Ovary (tissue), 9 donors: ENCODE measurements around the gene ZNF777. TPM values are rescaled to one million over a fixed set of nuclear protein-coding genes. Genes with fewer than 3 reads are reported as not detected.

ENCODE experiments used
- DNase-seq, 5 donors: peaks; one replicate each; pipeline ENCODE4 v3.0.0-alpha.2; 2019 to 2020
- H3K27ac ChIP-seq, 2 donors: fragments of 200-600 bp; one replicate each; pipeline versions ENCODE4 v1.5.1 to v1.8.0; 2019 to 2022
- H3K27me3 ChIP-seq: fragments of 200-600 bp; one replicate; pipeline ENCODE4 v1.8.0; 2022
- H3K36me3 ChIP-seq: fragments of 200-600 bp; sonication (generic); one replicate; pipeline ENCODE4 v1.5.1; 2019
- H3K4me1 ChIP-seq: one replicate; pipeline ENCODE4 v1.8.1; 2013; ENCODE audit warnings: mild to moderate bottlenecking, moderate library complexity; ENCODE audit not compliant: insufficient read depth
- H3K4me3 ChIP-seq: fragments of 200-600 bp; sonication (generic); one replicate; pipeline ENCODE4 v1.5.1; 2017
- H3K9me3 ChIP-seq, 2 donors: fragments of 200-600 bp in 1 of 2; sonication (generic) in 1 of 2; one replicate each; pipeline versions ENCODE4 v1.5.1 to v1.8.1; 2013 to 2019; ENCODE audit warnings: mild to moderate bottlenecking in 1 of 2, moderate library complexity in 1 of 2
- EP300 ChIP-seq: sonication (generic); formaldehyde crosslinking; IDR thresholded peaks from one replicate; pipeline ENCODE4 v1.6.1; 2017; ENCODE audit warnings: antibody characterized with exemption
- POLR2A ChIP-seq: fragments of 450-650 bp; IDR thresholded peaks from one replicate; pipeline ENCODE4 v1.6.1; 2017; ENCODE audit warnings: antibody characterized with exemption, mild to moderate bottlenecking, moderate library complexity
- WGBS, 3 donors: extraction: QIAGEN DNeasy Blood & Tissue Kit in 1 of 3; methylation state at CpG; one replicate each; pipeline versions ENCODE4 v1.1.5 to v1.1.7; 2013 to 2017; 5-methylcytosine and 5-hydroxymethylcytosine counted together
- intact Hi-C, 4 donors: fragments of 100-400 bp; cut with DNase I; formaldehyde crosslinking; loops; one replicate each; pipeline versions ENCODE4 v1.11.0 to v1.15.1; 2022 to 2023
- polyA plus RNA-seq, 2 donors: library from polyadenylated mRNA; stranded (reverse); fragments of 200-250 nt in 1 of 2; fragments of 350-450 nt in 1 of 2; fragmentation: Illumina TruSeq in 1 of 2; extraction: RNeasy Lipid Tissue Mini Kit (QIAGEN cat#74804) in 1 of 2; gene quantifications; one replicate each; pipeline ENCODE4 v1.2.3, GENCODE V29; 2013 to 2014
- total RNA-seq, 7 donors: library from RNA; depleted of rRNA in 2 of 7; stranded (reverse); fragments of >200 nt in 2 of 7; fragmentation: NEBNext Ultra II Directional in 3 of 7; extraction: Animal tissue kit (Norgen Biotek cat#: 25700) in 3 of 7; gene quantifications; one replicate each; pipeline versions ENCODE4 v1.1.0 to v1.2.4, GENCODE V29; 2016 to 2023
- TF ChIP-seq, protein P1 (sequence below), 3 donors: fragments of 450-650 bp in 2 of 3; fragments of 200-600 bp in 1 of 3; IDR thresholded peaks; one replicate each; pipeline versions ENCODE4 v1.5.1 to v1.8.0; 2016 to 2022; ENCODE audit warnings: antibody characterized with exemption in 3 of 3, mild to moderate bottlenecking in 1 of 3
- donor health status: DM: no; HTN: no; CAD: no; lungs with moderate emphysema.
- donor health status: DM: no; HTN: no; CAD: no.
- donor health status: Bipolar disorder and iron deficiency.
- donor health status: DM: yes; HTN: yes; CAD: no.
- donor health status: DM: no; HTN: no; CAD: no.
- donor health status: DM: yes; HTN: yes; CAD: no.

ZNF777 gene
- total and polyA plus RNA-seq, 9 donors = 3.8 to 20.4 (median 13.8) TPM

GRCh38 chr7:149471289-149471953, 10.6 kb upstream of the ZNF777 start:
- Histone ChIP-seq H3K36me3 (no peaks in the 10 kb centered on the region), H3K27ac (no peak overlapping the region), H3K4me1 (no peaks in the 10 kb centered on the region), H3K4me3 (no peak overlapping the region), H3K9me3 (no peaks in the 10 kb centered on the region), H3K27me3 (no peaks in the 10 kb centered on the region)
- 97 to 98% (median 97%) methylated on average over 6 of the region's 6 CpGs for WGBS, 3 donors
- intact Hi-C loops = no loop called here
- TF ChIP-seq, protein P1, sequence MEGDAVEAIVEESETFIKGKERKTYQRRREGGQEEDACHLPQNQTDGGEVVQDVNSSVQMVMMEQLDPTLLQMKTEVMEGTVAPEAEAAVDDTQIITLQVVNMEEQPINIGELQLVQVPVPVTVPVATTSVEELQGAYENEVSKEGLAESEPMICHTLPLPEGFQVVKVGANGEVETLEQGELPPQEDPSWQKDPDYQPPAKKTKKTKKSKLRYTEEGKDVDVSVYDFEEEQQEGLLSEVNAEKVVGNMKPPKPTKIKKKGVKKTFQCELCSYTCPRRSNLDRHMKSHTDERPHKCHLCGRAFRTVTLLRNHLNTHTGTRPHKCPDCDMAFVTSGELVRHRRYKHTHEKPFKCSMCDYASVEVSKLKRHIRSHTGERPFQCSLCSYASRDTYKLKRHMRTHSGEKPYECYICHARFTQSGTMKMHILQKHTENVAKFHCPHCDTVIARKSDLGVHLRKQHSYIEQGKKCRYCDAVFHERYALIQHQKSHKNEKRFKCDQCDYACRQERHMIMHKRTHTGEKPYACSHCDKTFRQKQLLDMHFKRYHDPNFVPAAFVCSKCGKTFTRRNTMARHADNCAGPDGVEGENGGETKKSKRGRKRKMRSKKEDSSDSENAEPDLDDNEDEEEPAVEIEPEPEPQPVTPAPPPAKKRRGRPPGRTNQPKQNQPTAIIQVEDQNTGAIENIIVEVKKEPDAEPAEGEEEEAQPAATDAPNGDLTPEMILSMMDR (IDR thresholded peaks at IDR 0.05) = no peak
- TF ChIP-seq EP300 (no peak), POLR2A (no peak)
- DNase-seq = no peak

- H3K36me3 ChIP-seq = no peaks in the 10 kb centered on the region
- WGBS, 3 donors = 81 to 87% (median 85%) methylated on average over 8 of the region's 8 CpGs
- no peak overlapping the region for H3K27ac ChIP-seq
- no peaks in the 10 kb centered on the region for H3K27me3 ChIP-seq
- TF ChIP-seq, protein P1 (IDR thresholded peaks at IDR 0.05) = no peak
- TF ChIP-seq POLR2A = no peak
- no peak for TF ChIP-seq EP300
- no peaks in the 10 kb centered on the region for H3K9me3 ChIP-seq
- intact Hi-C loops = no loop called here
- DNase-seq = no peak
- no peak overlapping the region for H3K4me3 ChIP-seq
- H3K4me1 ChIP-seq = no peaks in the 10 kb centered on the region
Measured at GRCh38 chr7:149469806-149470205, 8.9 kb upstream of the ZNF777 start.

DNA sequence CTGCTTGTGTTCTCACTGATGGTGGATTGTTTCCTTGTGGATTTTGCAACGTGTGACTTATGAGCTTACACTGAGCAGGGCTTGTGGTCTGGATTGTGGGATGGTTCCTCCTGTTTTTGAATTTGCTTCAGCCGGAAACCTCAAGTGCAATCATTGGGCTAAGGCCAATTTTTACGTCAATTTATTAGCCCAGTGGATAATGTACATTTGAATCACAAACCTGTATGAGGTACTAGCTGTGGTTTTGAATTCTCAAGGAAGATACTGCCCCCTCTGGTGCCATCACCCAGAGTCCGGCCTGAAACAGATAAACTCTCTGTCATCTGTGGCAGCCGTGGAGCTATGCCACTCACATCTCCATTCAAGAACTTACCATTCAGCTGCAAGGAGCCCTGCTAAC, 7.3 kb upstream of the ZNF777 start:
- Histone ChIP-seq H3K27ac (no peak overlapping the region), H3K4me1 (no peaks in the 10 kb centered on the region), H3K9me3 (no peaks in the 10 kb centered on the region), H3K4me3 (no peak overlapping the region), H3K27me3 (no peaks in the 10 kb centered on the region), H3K36me3 (no peaks in the 10 kb centered on the region)
- DNase-seq = no peak
- TF ChIP-seq EP300 = no peak
- TF ChIP-seq, protein P1 (IDR thresholded peaks at IDR 0.05) = no peak
- no peak for TF ChIP-seq POLR2A
- intact Hi-C loops = no loop called here
- 73 to 76% (median 76%) methylated on average over 5 of the region's 5 CpGs for WGBS, 3 donors

GRCh38 chr7:149467321-149467859, 6.5 kb upstream of the ZNF777 start:
- TF ChIP-seq EP300 (no peak), POLR2A (no peak)
- TF ChIP-seq, protein P1 (IDR thresholded peaks at IDR 0.05) = no peak
- intact Hi-C loops = no loop called here
- no peaks in the 10 kb centered on the region for H3K27me3 ChIP-seq
- 78 to 88% (median 84%) methylated on average over 1 of the region's 1 CpG for WGBS, 3 donors
- no peaks in the 10 kb centered on the region for H3K36me3 ChIP-seq
- no peaks in the 10 kb centered on the region for H3K9me3 ChIP-seq
- no peak overlapping the region for H3K27ac ChIP-seq
- no peak for DNase-seq
- H3K4me1 ChIP-seq = no peaks in the 10 kb centered on the region
- no peak overlapping the region for H3K4me3 ChIP-seq
